NK-92 (cell line): ENCODE measurements around the gene GBF1.

ENCODE experiments used
- DNase-seq: peaks from one replicate; lab custom pipeline; 2025; ENCODE audit not compliant: unreplicated experiment; lab: John Stamatoyannopoulos, UW

The GBF1 gene

GRCh38 chr10:102394079-102394800 is 148.9 kb downstream of the GBF1 start:
- peak; percentile 92 for DNase-seq

- no peak for DNase-seq
These were observed 149.6 kb downstream of the GBF1 start for GRCh38 chr10:102394801-102395399.

GRCh38 chr10:102395400-102396316 is 150.3 kb downstream of the GBF1 start, which contains the start of gene NFKB2:
Gene NFKB2, plus strand, starts transcription at chr10:102395705. Its CDS starts 255 bp downstream, at chr10:102395960.
- DNase-seq: peak; percentile 43

- DNase-seq: no peak
These were observed 151.0 kb downstream of the GBF1 start for GRCh38 chr10:102396317-102396650.

- no peak for DNase-seq
These were observed 151.4 kb downstream of the GBF1 start for GRCh38 chr10:102396730-102397151.

GRCh38 chr10:102397222-102398171 is 152.2 kb downstream of the GBF1 start:
- no peak for DNase-seq

- no peak for DNase-seq
These were observed 153.1 kb downstream of the GBF1 start for GRCh38 chr10:102398172-102399020.

GRCh38 chr10:102399217-102400021 is 154.1 kb downstream of the GBF1 start:
- DNase-seq: peak; percentile 6

- no peak for DNase-seq
These were observed 154.7 kb downstream of the GBF1 start for GRCh38 chr10:102400076-102400475.

- no peak for DNase-seq
These were observed 155.4 kb downstream of the GBF1 start for GRCh38 chr10:102400598-102401341.

- DNase-seq: no peak
These were observed 156.0 kb downstream of the GBF1 start for GRCh38 chr10:102401342-102401654.

GRCh38 chr10:102401735-102402511 is 156.6 kb downstream of the GBF1 start:
- DNase-seq: no peak

- no peak for DNase-seq
These were observed 157.2 kb downstream of the GBF1 start for GRCh38 chr10:102402512-102402896.

- no peak for DNase-seq
These were observed 157.8 kb downstream of the GBF1 start for GRCh38 chr10:102403115-102403514.

- no peak for DNase-seq
These were observed 159.2 kb downstream of the GBF1 start for GRCh38 chr10:102404361-102405107.

- no peak for DNase-seq
These were observed 159.8 kb downstream of the GBF1 start for GRCh38 chr10:102405108-102405571.

GRCh38 chr10:102405632-102406031 is 160.3 kb downstream of the GBF1 start:
- no peak for DNase-seq
